Activated CD8-positive, alpha-beta T cell treated with anti-CD3 and anti-CD28 coated beads for 36 hours (primary cell): Measurements from ENCODE around the gene UTP14A. TPM values are rescaled to one million over a fixed set of nuclear protein-coding genes. Genes with fewer than 3 reads are reported as not detected.

Experiments
- ATAC-seq: fragments of 200-7000 bp; cut with Tn5 transposase; one replicate; pipeline ENCODE4 v1.10.0; 2021; ENCODE audit warnings: mild to moderate bottlenecking, moderate library complexity
- CTCF ChIA-PET: fragments of 350-600 bp; sonication (Branson Sonifier 250); formaldehyde crosslinking; loops from one replicate; lab custom pipeline; 2021; ENCODE audit warnings: antibody characterized with exemption; lab: Charles Lee
- POLR2A ChIA-PET: fragments of 350-600 bp; sonication (Branson Sonifier 250); formaldehyde crosslinking; loops from one replicate; lab custom pipeline; 2021; ENCODE audit warnings: antibody characterized with exemption; lab: Charles Lee
- DNase-seq: peaks from one replicate; pipeline ENCODE4 v3.0.0-alpha.2; 2020
- H3K27ac Mint-ChIP-seq: one replicate; pipeline ENCODE4 v1.8.0; 2021; ENCODE audit warnings: mild to moderate bottlenecking, mixed read lengths
- H3K27me3 Mint-ChIP-seq: one replicate; pipeline ENCODE4 v1.8.0; 2021; ENCODE audit warnings: mixed read lengths
- H3K36me3 Mint-ChIP-seq: one replicate; pipeline ENCODE4 v1.8.0; 2021; ENCODE audit warnings: low read depth, mixed read lengths
- H3K4me1 Mint-ChIP-seq: one replicate; pipeline ENCODE4 v1.8.0; 2021; ENCODE audit warnings: low read depth, mixed read lengths
- H3K4me3 Mint-ChIP-seq: one replicate; pipeline ENCODE4 v1.8.0; 2021; ENCODE audit warnings: mild to moderate bottlenecking, moderate library complexity, mixed read lengths
- H3K9me3 Mint-ChIP-seq: one replicate; pipeline ENCODE4 v1.8.0; 2021; ENCODE audit warnings: mixed read lengths
- CTCF ChIP-seq: fragments of 200-600 bp; IDR thresholded peaks from one replicate; pipeline ENCODE4 v1.8.0; 2022; ENCODE audit warnings: antibody characterized with exemption, mild to moderate bottlenecking
- intact Hi-C: fragments of 100-400 bp; cut with micrococcal nuclease; formaldehyde crosslinking; loops from one replicate; pipeline ENCODE4 v1.10.0; 2022
- total RNA-seq, 2 experiments: library from RNA; stranded (reverse); gene quantifications; one replicate each; pipeline ENCODE4 v1.2.3, GENCODE V29; 2021

The UTP14A gene
- total RNA-seq, 2 experiments from 2014 or later = 33.1 to 34.0 TPM

- H3K4me1 Mint-ChIP-seq = no peaks in the 10 kb centered on the region
- no peak for TF ChIP-seq CTCF
- DNase-seq (no peak), ATAC-seq (no peak)
- no peak overlapping the region for H3K4me3 Mint-ChIP-seq
- H3K27ac Mint-ChIP-seq = no peak overlapping the region
- H3K9me3 Mint-ChIP-seq = no peaks in the 10 kb centered on the region
- H3K36me3 Mint-ChIP-seq = no peaks in the 10 kb centered on the region
- H3K27me3 Mint-ChIP-seq = no peaks in the 10 kb centered on the region
- ChIA-PET POLR2A (no interaction called here), CTCF (interaction anchor here (1.0 to 1.9 kb wide), 2 partner anchors 43 to 59 kb away, joined by 4 read pairs; no protein-coding TSS in a partner anchor)
- intact Hi-C loops = no loop called here
Observed at GRCh38 chrX:129968968-129969367, 63.0 kb downstream of the UTP14A start.

GRCh38 chrX:129976441-129976840, 70.5 kb downstream of the UTP14A start:
- intact Hi-C loops = no loop called here
- TF ChIP-seq CTCF = no peak
- DNase-seq = no peak
- no peaks in the 10 kb centered on the region for H3K36me3 Mint-ChIP-seq
- peaks cover 5% of the 10 kb centered on the region for H3K4me1 Mint-ChIP-seq
- H3K27ac Mint-ChIP-seq = no peak overlapping the region
- H3K27me3 Mint-ChIP-seq = no peaks in the 10 kb centered on the region
- ChIA-PET POLR2A (interaction anchor here (0.5 to 1.5 kb wide), 2 partner anchors 17 to 70 kb away, joined by 3 to 4 read pairs; no protein-coding TSS in a partner anchor), CTCF (no interaction called here)
- no peak overlapping the region for H3K4me3 Mint-ChIP-seq
- H3K9me3 Mint-ChIP-seq = no peaks in the 10 kb centered on the region
- ATAC-seq = no peak

Other genes with a start within 250 kb of the UTP14A start
- under 1 TPM; 0.16 to 0.38 TPM for gene XPNPEP2, start 167.2 kb upstream of the UTP14A start, total RNA-seq
- gene SASH3, start 126.2 kb upstream of the UTP14A start, total RNA-seq = 100 to 1,000 TPM; 117 to 123 TPM
- gene ZDHHC9, start 62.3 kb upstream of the UTP14A start, total RNA-seq = 10 to 100 TPM; 10.4 to 11.1 TPM
- gene BCORL1, start 76.5 kb downstream of the UTP14A start, total RNA-seq = 1 to 10 TPM; 7.1 to 9.9 TPM
- 10 to 100 TPM; 17.5 TPM for gene ELF4, start 204.3 kb downstream of the UTP14A start, total RNA-seq